Common myeloid progenitor, CD34-positive (primary cell): Measurements from ENCODE around the gene TNPO2.

Experiments used
- CTCF ChIA-PET: fragments of 350-600 bp; sonication (Branson Sonifier 250); formaldehyde crosslinking; loops from one replicate; lab custom pipeline; 2021; ENCODE audit warnings: antibody characterized with exemption; lab: Charles Lee
- POLR2A ChIA-PET: fragments of 350-600 bp; sonication (Branson Sonifier 250); formaldehyde crosslinking; loops from one replicate; lab custom pipeline; 2021; ENCODE audit warnings: antibody characterized with exemption; lab: Charles Lee
- DNase-seq, 3 donors: peaks; one replicate each; pipeline versions ENCODE4 v3.0.0 to v3.0.0-alpha.2; 2013
- H3K27ac ChIP-seq, 2 experiments: 1 replicate in 1 of 2; 2 replicates in 1 of 2; pipeline ENCODE4 v1.7.0; 2013; ENCODE audit warnings: inconsistent platforms in 2 of 2, low read length in 2 of 2, mild to moderate bottlenecking in 2 of 2, low read depth in 1 of 2, moderate library complexity in 1 of 2; ENCODE audit not compliant: severe bottlenecking in 2 of 2, insufficient read depth in 1 of 2, poor library complexity in 1 of 2
- H3K27me3 ChIP-seq, 5 experiments: replicated peaks in 2 of 5; 1 replicate in 3 of 5; 2 replicates in 2 of 5; pipeline versions ENCODE4 v1.6.1 to v1.7.0; 2013; ENCODE audit warnings: low read length in 4 of 5, mild to moderate bottlenecking in 2 of 5, moderate library complexity in 2 of 5, inconsistent platforms in 1 of 5; ENCODE audit not compliant: insufficient read depth in 5 of 5, control insufficient read depth in 4 of 5
- H3K36me3 ChIP-seq, 4 experiments: 1 replicate in 2 of 4; 2 replicates in 2 of 4; pipeline versions ENCODE4 v1.6.1 to v1.7.0; 2013; ENCODE audit warnings: low read length in 3 of 4, control low read depth in 1 of 4, mild to moderate bottlenecking in 1 of 4; ENCODE audit not compliant: control insufficient read depth in 4 of 4, insufficient read depth in 4 of 4
- H3K4me1 ChIP-seq, 4 experiments: 1 replicate in 3 of 4; 2 replicates in 1 of 4; pipeline versions ENCODE4 v1.6.1 to v1.7.1; 2013; ENCODE audit warnings: low read length in 3 of 4, mild to moderate bottlenecking in 3 of 4, control low read depth in 1 of 4, inconsistent platforms in 1 of 4, moderate library complexity in 1 of 4; ENCODE audit not compliant: control insufficient read depth in 4 of 4, insufficient read depth in 4 of 4; ENCODE audit errors: control extremely low read depth in 1 of 4
- H3K4me3 ChIP-seq, 7 experiments: 1 replicate in 4 of 7; 2 replicates in 3 of 7; pipeline versions ENCODE4 v1.5.1 to v1.7.0; 2013; ENCODE audit warnings: mild to moderate bottlenecking in 7 of 7, low read length in 6 of 7, moderate library complexity in 6 of 7, inconsistent platforms in 2 of 7, low read depth in 2 of 7, control low read depth in 1 of 7; ENCODE audit not compliant: insufficient read depth in 4 of 7, control insufficient read depth in 1 of 7; ENCODE audit errors: extremely low read depth in 1 of 7
- H3K9me3 ChIP-seq, 5 experiments: 1 replicate in 4 of 5; 2 replicates in 1 of 5; pipeline versions ENCODE4 v1.6.1 to v1.7.1; 2013; ENCODE audit warnings: low read length in 4 of 5, mild to moderate bottlenecking in 2 of 5, inconsistent platforms in 1 of 5, low read depth in 1 of 5, moderate library complexity in 1 of 5; ENCODE audit not compliant: control insufficient read depth in 4 of 5, insufficient read depth in 2 of 5; ENCODE audit errors: control extremely low read depth in 1 of 5
- WGBS: methylation state at CpG from one replicate; pipeline ENCODE4 v1.1.5; 2013; ENCODE audit not compliant: insufficient coverage; 5-methylcytosine and 5-hydroxymethylcytosine counted together

The TNPO2 gene

DNA sequence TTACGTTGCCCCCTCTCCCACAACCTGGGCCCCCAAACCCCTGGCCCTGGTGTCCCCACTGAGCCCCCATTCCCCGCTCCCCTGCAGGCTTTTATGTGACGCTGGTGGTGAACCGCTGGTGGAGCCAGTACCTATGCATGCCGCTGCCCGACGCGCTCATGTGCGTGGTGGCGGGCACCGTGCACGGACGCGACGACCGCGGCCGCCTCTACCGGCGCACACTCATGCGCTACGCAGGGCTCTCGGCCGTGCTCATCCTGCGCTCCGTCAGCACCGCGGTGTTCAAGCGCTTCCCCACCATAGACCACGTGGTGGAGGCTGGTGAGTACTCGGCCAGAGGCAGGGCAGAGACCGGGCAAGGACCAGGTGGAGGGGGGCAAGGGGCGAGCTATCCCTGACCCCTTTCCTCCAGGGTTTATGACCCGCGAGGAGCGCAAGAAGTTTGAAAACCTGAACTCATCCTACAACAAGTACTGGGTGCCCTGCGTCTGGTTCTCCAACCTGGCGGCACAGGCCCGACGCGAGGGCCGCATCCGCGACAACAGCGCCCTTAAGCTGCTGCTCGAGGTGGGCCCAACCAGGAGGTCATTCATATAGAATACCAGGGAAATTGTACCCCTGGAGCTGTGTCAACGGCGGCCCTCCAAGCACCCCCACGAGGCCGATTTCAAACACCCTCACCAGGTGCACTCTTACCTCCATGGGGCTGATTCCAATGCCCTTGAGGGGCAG, 30.9 kb upstream of the TNPO2 start:
- peaks cover 0 to 45% (median 5%) of the 10 kb centered on the region in 5 experiments for H3K27me3 ChIP-seq

GRCh38 chr19:12752056-12752781, 28.5 kb upstream of the TNPO2 start:
- H3K36me3 ChIP-seq: peaks cover 4 to 12% (median 12%) of the 10 kb centered on the region in 4 experiments
- WGBS: 89% methylated on average over 7 of the region's 23 CpGs
- peaks cover 0 to 10% (median 7%) of the 10 kb centered on the region in 5 experiments for H3K9me3 ChIP-seq
- DNase-seq: no peak
- H3K4me3 ChIP-seq: no peak overlapping the region
- peaks cover 0 to 45% (median 5%) of the 10 kb centered on the region in 5 experiments for H3K27me3 ChIP-seq
- peaks cover 0 to 9% (median 3%) of the 10 kb centered on the region in 4 experiments for H3K4me1 ChIP-seq
- ChIA-PET POLR2A (interaction anchor here (0.6 to 1.1 kb wide), 2 partner anchors 15 to 25 kb away, joined by 3 read pairs; partner anchors contain the start of gene GET3), CTCF (interaction anchor here (0.6 to 39.0 kb wide), 6 partner anchors 8 to 159 kb away, joined by 3 to 776 read pairs (median 7); partner anchors contain the start of genes GET3, TNPO2 and TRIR)
- H3K27ac ChIP-seq: no peak overlapping the region

More for the DNA sequence above, 30.9 kb upstream of the TNPO2 start:
- Histone ChIP-seq H3K36me3 (no peaks in the 10 kb centered on the region), H3K4me3 (no peak overlapping the region), H3K9me3 (no peaks in the 10 kb centered on the region), H3K27ac (no peak overlapping the region), H3K4me1 (peaks cover 0 to 16% (median 8%) of the 10 kb centered on the region in 4 experiments)
- CTCF ChIA-PET: interaction anchor here (0.6 to 39.0 kb wide), 6 partner anchors 10 to 234 kb away, joined by 3 to 776 read pairs (median 28); partner anchors contain the start of genes GET3, JUNB, PRDX2 and THSD8
- POLR2A ChIA-PET: interaction anchor here (0.6 kb wide), 1 partner anchor 1195 kb away, joined by 4 read pairs; no protein-coding TSS in a partner anchor
- WGBS: 82% methylated on average over 49 of the region's 50 CpGs
- DNase-seq: no peak

GRCh38 chr19:12751635-12752034, 27.9 kb upstream of the TNPO2 start, which contains the start of gene BEST2:
Gene BEST2 (plus strand): TSS chr19:12751791. CDS start chr19:12752593, 802 bp downstream.
- Histone ChIP-seq H3K27ac (no peak within 1 kb of the TSS), H3K4me1 (peaks cover 0 to 9% (median 3%) of the 10 kb centered on the region in 4 experiments), H3K27me3 (peaks cover 0 to 45% (median 5%) of the 10 kb centered on the region in 5 experiments), H3K36me3 (peaks cover 7 to 18% (median 15%) of the 10 kb centered on the region in 4 experiments), H3K4me3 (no peak within 1 kb of the TSS), H3K9me3 (peaks cover 0 to 14% (median 10%) of the 10 kb centered on the region in 5 experiments)
- 49% methylated on average over 7 of the region's 14 CpGs for WGBS
- POLR2A ChIA-PET: interaction anchor here (1.1 kb wide), 1 partner anchor 15 kb away, joined by 3 read pairs; the partner anchor contains the start of gene GET3
- no peak for DNase-seq
- CTCF ChIA-PET: interaction anchor here (0.6 to 39.0 kb wide), 5 partner anchors 8 to 160 kb away, joined by 3 to 776 read pairs (median 11); partner anchors contain the start of genes GET3, TNPO2 and TRIR

- Histone ChIP-seq H3K4me1 (peaks cover 0 to 9% (median 3%) of the 10 kb centered on the region in 4 experiments), H3K9me3 (peaks cover 0 to 14% (median 10%) of the 10 kb centered on the region in 5 experiments), H3K4me3 (no peak overlapping the region), H3K36me3 (peaks cover 7 to 26% (median 20%) of the 10 kb centered on the region in 4 experiments), H3K27me3 (peaks cover 0 to 45% (median 5%) of the 10 kb centered on the region in 5 experiments), H3K27ac (no peak overlapping the region)
- ChIA-PET POLR2A (no interaction called here), CTCF (interaction anchor here (0.9 to 43.3 kb wide), 3 partner anchors 9 to 22 kb away, joined by 3 to 776 read pairs (median 776); partner anchors contain the start of genes BEST2, GET3, HOOK2 and TNPO2)
- 82% methylated on average over 8 of the region's 9 CpGs for whole genome bisulfite sequencing
- DNase-seq: no peak
These were observed 27.1 kb upstream of the TNPO2 start for GRCh38 chr19:12750851-12751250.

DNA sequence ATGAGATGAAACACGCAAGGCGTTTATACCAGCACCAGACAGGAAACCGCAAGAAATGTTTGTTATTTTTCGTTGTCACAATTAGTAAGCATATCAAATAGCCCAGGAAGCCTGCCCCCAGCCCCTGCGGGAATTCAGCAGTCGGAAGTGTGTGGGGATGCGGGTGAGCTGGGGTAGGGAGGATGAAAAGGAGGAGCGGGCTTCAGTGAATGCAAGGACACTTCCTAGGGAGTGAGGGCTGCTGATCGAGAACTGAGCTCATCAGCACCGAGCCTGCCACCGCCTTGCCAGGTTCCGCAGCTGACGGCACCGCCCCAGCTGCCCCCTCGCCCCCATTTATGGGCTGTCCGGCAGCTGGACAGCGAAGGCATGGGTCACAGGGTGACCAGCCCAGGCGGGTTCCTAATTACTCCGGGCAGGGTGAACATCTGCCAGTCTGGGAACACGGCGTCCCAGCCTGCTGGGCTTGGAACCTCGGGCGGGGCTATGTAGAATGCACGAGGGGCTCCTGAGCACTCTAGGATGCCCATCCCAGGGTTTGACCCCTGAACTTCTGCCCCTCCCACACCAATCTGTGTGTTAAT, 26.3 kb upstream of the TNPO2 start:
- no peak overlapping the region for H3K4me3 ChIP-seq
- ChIA-PET CTCF (interaction anchor here (39.0 to 43.3 kb wide), 2 partner anchors 10 to 21 kb away, joined by 776 read pairs; partner anchors contain the start of genes BEST2, GET3, HOOK2 and TNPO2), POLR2A (no interaction called here)
- no peak overlapping the region for H3K27ac ChIP-seq
- WGBS: 45% methylated on average over 24 of the region's 24 CpGs
- peaks cover 0 to 14% (median 10%) of the 10 kb centered on the region in 5 experiments for H3K9me3 ChIP-seq
- peaks cover 10 to 34% (median 27%) of the 10 kb centered on the region in 4 experiments for H3K36me3 ChIP-seq
- peak in 2 of 3 donors; percentile 33 to 52 for DNase-seq
- H3K27me3 ChIP-seq: peaks cover 0 to 43% (median 5%) of the 10 kb centered on the region in 5 experiments
- H3K4me1 ChIP-seq: peaks cover 0 to 9% (median 3%) of the 10 kb centered on the region in 4 experiments

GRCh38 chr19:12748489-12748888, 24.8 kb upstream of the TNPO2 start:
- H3K4me1 ChIP-seq: peaks cover 0 to 9% (median 3%) of the 10 kb centered on the region in 4 experiments
- H3K9me3 ChIP-seq: peaks cover 0 to 14% (median 10%) of the 10 kb centered on the region in 5 experiments
- H3K27ac ChIP-seq: no peak overlapping the region
- peaks cover 0 to 34% (median 5%) of the 10 kb centered on the region in 5 experiments for H3K27me3 ChIP-seq
- CTCF ChIA-PET: interaction anchor here (39.0 to 43.3 kb wide), 2 partner anchors 12 to 19 kb away, joined by 776 read pairs; partner anchors contain the start of genes BEST2, GET3, HOOK2 and TNPO2
- no peak overlapping the region for H3K4me3 ChIP-seq
- no peak for DNase-seq
- POLR2A ChIA-PET: no interaction called here
- 88% methylated on average over 5 of the region's 6 CpGs for WGBS
- H3K36me3 ChIP-seq: peaks cover 10 to 41% (median 32%) of the 10 kb centered on the region in 4 experiments
